Stimulated activated CD4-positive, alpha-beta T cell treated with anti-CD3 and anti-CD28 coated beads, TNF-alpha, amount 100 ng/mL, for 4 hours (primary cell): ENCODE results near the gene TMEM109.

Experiments
- DNase-seq, 3 experiments: peaks; one replicate each; pipeline ENCODE4 v3.0.0-alpha.2; 2020; ENCODE audit warnings: low read depth in 3 of 3

The TMEM109 gene

DNA sequence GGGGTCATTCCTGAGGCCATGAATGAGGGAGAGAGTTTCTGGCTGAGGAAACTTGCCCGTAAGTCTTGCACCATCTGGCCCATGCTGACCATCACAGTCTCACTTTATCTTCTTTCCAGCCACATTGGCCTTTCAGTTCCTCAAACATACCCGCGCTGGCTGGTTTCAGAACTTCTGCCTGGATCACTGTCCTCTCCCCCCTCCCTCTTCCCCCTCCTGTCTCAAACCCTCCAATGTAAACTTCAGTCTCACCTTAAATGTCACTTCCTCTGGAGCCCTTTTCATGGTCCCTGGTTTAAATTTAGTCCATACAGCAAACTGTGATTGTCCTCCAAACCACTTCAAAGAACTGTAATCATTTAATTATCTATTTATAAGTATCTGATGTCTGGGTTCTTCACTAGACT lies 3.7 kb upstream of the TMEM109 start:
- DNase-seq = no peak

DNA sequence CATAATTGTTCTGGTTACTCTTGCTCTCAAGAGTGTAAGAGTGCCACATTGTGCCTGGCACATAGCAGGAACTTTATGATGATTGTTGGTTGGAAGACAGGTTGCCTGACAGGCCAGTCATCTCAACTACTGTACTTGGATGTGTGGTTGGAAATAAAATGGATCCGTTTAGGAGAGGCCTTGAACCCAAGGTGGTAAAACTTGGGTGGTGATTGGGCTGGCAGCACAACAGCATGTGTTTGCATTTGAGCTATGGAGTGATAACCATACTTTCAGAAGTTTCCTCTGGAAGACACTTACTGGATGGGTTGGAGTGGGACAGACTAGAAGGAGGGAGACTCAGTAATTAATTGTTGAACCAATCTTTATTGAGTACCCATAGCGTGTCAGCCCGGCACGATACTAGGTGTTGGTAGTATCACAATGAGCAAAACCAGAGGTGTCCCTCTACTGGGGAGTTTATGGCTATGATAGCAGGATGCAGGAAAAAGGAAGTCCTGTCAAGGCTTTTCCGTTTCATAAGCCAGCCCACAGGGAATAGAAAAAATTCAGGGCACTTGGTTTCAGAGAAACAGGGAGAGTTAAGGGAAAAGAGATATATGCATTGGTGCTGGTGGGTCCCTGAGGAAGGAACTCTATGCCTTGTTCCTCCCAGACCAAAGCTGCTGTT lies 3.1 kb upstream of the TMEM109 start:
- no peak for DNase-seq

DNA sequence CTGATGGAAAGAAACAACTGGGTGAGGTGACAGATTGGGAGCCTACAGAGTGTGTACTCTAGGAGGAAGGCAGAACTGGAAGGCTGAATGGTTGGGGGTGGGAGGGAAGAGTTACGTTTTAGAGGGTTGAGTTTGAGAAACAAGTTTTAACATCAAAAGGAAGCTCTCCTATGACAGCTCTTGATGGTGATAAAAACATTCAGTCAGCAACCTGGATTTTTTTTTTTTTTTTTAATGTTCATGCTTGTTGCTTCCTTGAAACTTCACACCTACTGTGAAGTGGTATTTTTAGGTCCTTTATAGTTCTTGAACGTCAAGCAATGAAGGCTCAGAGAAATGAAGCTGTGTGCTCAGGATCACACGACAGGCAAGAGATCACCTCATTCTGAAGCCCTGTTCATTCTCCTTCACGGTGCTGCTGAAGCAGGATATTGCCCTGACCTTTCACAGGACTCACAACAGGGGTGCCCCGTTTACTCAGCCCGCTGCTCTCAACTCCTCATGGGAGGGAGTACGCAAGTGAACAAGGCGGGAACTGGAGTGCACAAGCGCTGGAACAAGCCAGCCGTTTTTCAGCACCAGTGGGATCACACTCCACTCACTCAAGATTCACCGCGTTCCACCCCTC lies 1.6 kb upstream of the TMEM109 start:
- no peak for DNase-seq

DNA sequence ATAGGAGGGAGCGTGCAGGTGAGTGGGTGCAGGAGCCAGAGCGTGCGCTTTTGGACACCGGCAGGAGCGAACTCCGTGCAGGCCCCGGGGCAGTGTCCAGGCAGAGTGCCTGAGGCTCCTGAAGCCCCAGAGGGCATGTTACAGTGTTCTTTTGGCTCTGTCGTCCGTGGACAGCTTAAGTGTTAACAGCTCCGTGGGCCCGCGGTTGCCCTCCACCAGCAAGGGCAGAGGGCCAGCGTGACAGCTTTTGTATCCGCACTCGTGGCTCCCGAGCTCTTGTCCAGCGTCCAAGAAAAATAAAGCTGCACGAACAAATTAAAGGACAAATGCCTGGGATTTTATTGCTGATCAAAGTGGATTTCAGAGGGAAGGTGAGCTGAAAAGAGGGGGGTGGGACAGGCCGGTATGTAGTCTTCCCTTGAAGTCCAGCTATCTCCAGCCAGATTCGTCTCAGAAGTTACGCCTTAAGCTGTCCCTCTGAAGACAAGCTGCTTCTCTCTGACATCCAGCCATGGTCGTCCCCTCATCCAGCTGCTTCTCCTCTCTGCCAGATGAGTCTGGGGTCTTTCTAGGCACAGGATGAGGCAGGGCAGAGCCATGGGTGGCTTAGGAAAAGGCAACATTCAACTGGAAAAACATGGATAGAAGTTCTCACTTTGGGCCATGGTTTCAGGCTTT lies 968 bp upstream of the TMEM109 start:
- DNase-seq = no peak

DNA sequence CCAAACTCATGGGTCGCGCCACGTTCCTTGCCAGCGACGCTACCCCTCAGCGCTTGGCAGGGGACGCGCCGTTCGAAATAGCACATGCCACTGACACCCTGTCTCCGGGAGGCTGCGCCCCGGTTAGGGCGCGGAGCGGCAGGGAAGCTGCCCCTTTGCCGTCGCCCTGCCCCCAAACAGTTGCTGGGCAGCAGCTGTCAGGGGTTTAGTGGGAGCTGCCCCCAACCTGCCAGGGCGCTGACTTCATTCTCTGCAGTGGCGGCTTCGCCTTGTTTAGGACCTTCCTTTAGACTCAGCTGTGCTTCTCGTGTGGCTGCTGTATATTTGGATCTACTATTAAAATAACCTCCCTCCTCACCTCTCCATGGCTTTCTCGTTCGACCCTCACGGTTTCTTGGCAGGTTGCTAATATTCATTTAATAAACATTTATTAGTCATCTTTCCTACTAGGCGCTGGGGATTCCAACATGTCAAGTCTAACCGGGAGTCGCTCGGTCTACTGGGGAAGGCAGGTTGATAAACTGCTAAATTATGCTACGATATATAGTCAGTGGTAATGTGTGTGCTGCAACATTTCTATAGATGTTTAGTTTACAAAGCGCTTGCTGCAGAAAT lies 782 bp downstream of the TMEM109 start:
- peak in 1 of 3 experiments; percentile 27 for DNase-seq

DNA sequence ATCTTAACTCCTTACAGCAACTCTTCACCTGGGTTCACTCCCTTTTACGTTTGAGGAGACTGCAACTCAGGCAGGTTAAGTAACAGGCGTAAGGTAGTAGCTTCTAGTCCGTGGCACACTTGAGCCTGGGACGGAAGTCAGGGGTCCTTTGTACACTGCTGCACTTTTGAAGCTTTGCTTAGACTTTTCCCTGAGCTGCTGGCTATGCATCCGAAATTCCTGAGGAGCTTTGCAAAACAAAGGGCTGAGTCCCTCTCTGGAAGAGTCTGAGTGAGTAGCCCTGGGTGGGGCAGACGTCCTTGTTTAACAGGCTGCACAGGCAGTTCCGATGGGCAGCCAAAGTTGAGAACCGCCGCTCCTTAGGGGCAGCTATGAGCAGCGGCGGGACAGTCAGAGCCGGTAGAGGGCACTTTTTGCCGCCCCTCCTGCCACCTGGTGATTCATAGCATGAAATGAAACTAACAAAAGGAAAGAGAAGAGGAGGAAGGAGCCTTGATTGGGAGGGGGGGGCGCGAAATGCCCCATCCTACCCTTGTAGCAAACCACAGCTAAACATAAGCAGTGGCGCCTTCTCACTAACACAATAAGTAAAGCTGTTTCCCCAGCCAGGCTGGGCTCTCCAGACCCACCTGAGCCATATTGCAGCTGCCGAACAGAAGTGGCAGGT lies 1.4 kb downstream of the TMEM109 start:
- DNase-seq = peak in 2 of 3 experiments; percentile 55

DNA sequence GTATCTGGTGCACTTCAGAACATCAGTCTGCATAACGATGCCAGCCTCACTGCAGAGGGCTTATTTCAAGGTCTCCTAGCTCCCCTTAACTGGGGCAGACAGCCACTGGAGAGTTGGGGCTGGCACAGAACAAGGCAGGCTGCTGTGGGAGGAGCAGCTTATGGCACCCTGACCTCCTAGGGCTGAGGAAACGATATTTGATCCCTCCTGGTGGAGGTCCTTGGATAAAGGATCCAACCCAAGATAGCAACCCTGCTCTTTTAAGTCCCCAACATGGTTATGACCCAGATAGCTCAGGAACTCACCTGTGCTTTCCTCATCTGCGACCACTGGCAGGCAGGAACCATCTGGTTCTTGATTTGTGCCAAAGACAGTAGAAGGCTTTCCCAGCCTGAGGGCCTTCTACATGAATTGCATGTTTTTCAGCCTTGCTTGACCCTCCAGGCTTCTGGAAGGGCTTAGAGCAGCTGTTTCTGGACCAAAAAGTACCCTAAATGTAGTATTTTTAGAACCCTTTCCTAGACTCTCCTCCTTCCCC lies 2.8 kb downstream of the TMEM109 start:
- DNase-seq = no peak

DNA sequence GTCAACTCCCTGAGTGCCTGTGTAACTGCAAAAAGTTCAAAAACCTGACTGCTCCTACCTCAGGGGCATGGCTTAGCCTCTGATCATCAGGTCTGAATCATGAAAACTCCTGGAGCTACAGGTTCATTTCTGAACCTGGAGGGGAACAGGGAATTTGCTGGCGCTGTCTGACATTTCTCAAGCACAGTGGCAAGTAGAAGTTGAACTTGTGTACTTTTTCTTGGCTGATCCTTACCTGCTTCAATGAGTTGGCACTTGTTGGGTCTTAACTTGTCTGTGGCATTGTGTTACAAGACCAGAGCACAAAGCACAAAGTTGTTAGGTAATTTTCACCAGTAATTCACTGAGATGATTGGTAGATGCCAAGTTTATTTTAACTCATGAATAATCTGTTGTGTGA lies 3.3 kb downstream of the TMEM109 start:
- no peak for DNase-seq

DNA sequence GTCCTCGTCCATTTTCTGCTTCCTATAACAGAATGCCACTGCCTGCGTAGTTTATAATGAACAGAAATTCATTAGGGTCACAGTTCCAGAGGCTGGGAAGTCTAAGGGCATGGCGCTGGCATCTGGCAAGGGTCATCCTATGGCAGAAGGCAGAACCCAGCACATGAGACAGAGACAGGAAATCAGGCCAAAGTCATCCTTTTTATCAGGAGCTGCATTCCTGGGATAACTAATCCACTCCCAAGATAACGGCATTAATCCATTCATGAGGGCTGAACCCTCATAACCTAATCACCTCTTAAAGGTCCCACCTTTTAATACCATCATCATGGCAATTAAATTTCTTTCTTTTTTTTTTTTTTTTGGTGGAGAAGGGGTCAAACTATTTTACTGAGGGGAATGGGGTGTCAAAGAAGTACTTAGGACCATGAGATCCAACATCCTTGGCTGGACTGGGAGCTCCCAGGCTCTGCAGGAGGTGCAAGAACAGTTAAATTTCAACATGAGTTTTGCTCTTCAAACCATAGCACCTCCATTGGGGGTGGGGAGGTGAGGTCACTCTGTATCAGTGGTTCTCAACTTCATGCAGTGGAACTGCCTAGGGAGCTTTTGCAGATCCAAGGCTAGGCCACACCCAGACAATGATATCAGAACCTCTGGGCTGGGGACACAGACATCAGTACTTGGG lies 4.4 kb downstream of the TMEM109 start:
- no peak for DNase-seq

DNA sequence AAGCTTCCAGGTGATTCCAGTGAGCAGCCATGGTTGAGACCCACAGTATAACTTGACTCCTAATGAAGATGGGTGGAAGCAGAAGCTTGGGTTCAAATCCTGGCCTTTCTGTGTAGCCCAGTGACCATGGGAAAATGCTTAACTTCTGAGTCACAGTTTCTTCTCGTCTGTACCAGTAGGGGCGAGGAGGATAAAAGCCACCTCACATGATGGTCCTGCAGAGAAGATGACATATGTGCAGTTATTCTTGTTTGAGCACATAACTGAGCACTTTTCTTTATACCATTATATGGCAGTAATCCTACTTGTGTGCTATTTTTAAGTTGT lies 4.9 kb downstream of the TMEM109 start:
- no peak for DNase-seq

DNA sequence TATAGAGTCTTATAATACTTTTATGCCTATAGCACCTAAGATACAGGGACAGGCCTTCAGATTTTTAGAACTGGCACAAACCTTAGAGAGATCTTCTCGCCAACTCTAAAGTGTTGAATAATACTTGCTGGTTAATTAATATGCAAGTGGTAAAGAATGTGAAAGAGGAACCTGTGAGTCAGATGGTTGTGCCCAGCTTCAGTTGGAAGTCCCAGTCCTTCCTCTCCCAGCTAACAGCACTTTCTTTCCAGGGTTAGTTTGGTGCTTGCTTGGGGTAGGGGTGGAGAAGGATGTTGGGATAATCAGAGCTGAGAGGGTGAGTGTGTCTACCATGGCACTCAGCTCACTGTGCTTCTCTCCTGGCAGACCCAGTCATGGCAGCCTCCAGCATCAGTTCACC lies 5.4 kb downstream of the TMEM109 start:
- no peak for DNase-seq

DNA sequence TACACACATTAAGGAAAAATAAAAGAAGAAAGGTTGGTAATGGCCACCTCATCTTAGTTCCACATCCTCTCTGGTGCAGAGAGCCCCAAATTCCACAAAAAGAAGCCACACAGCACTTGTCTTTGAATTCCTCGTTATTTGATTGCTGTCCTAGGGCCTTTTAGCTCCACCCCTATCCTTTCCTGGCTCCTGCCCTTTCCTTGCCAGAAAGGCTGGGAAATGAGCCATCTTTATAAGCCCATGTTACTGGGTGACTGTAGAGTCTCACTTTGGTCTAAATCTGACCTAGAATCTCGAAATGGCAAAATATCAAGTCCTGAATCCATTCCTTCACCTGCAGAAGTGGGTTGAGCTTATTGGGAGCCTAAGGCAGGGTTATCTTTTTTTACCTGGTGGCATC lies 6.0 kb downstream of the TMEM109 start:
- DNase-seq = no peak

DNA sequence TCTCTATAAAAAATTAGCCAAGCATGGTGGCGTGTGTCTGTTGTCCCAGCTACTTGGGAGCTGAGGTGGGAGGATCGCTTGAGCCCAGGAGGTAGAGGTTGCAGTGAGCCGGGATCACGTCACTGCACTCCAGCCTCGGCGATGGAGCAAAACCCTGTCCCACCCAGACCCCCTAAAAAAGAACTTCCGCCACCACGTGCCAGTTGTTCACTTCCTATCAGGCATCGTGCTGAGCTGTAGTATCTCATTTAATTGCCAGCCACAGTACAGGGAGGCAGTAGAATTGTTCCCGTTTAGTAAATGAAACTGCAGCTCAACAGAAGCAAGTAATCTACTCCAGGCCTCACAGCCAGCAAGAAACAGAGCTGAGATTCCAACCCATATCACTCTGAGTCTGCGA lies 7.3 kb downstream of the TMEM109 start:
- no peak for DNase-seq

DNA sequence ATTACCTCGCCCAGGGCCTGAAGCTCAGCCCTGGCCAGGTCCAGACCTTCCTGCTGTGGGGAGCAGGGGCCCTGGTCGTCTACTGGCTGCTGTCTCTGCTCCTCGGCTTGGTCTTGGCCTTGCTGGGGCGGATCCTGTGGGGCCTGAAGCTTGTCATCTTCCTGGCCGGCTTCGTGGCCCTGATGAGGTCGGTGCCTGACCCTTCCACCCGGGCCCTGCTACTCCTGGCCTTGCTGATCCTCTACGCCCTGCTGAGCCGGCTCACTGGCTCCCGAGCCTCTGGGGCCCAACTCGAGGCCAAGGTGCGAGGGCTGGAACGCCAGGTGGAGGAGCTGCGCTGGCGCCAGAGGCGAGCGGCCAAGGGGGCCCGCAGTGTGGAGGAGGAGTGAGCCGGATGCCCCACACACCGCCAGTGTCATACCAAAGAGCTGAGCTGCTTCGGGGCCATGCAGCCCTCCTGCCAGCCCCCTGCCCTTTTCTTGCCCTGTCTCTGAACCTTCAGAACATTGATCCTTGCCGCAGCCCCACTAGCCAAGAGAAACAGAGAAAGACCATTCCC lies 7.9 kb downstream of the TMEM109 start:
- no peak for DNase-seq

DNA sequence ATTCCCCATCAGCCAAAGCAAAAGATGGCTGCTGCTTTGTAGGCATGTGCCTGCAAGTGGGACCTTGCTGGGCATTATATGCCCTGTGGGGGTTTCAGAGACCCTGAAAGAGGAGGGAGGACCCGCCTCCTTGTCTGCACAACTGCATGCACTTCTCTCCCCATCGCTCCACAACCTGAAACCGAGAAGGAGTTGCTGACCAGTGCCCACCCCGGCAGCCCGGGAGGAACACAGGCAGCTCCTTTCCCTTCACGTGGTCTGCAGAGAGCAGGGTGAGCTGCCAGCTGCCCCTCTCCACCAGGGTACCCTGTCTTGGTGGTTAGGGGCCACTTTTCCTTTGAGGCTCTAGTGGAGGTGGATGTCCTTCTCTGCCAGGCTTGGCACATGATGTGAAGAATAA lies 8.9 kb downstream of the TMEM109 start:
- DNase-seq = no peak

DNA sequence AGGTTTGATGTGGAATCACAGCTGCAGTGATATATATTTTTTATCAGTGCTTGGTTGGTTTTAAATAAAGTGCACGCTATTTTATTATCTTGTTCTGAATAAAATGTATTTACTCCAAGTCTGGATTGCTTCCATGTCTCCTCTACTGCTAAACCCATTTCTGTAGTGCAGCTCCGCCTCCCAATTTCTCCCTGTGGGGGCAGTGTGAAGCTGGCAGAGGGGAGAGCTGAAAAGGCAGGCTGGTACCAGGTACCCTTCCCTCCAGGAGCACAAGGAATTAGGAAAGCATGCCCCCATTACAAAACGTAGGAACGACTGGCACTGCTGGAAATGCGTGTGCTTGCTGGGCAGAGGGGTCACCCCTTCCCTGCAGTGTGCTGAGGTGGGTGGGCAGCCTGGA lies 9.4 kb downstream of the TMEM109 start:
- DNase-seq = no peak

DNA sequence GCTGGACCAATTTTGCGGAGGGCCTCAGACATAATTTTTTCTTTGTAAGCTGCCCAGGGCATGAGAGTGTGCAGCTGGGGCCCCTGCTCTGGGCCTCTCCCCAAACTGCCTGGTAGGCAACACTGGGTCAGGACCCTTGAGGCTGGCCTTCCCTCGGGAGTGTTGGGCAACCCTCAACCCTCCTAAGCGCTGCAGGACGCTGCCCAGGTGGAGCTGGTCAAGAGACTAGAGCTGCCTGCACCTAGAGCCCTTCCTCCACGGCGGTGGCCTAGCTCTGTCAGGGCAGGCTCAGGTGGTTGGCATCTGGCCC lies 9.8 kb downstream of the TMEM109 start:
- DNase-seq = no peak

DNA sequence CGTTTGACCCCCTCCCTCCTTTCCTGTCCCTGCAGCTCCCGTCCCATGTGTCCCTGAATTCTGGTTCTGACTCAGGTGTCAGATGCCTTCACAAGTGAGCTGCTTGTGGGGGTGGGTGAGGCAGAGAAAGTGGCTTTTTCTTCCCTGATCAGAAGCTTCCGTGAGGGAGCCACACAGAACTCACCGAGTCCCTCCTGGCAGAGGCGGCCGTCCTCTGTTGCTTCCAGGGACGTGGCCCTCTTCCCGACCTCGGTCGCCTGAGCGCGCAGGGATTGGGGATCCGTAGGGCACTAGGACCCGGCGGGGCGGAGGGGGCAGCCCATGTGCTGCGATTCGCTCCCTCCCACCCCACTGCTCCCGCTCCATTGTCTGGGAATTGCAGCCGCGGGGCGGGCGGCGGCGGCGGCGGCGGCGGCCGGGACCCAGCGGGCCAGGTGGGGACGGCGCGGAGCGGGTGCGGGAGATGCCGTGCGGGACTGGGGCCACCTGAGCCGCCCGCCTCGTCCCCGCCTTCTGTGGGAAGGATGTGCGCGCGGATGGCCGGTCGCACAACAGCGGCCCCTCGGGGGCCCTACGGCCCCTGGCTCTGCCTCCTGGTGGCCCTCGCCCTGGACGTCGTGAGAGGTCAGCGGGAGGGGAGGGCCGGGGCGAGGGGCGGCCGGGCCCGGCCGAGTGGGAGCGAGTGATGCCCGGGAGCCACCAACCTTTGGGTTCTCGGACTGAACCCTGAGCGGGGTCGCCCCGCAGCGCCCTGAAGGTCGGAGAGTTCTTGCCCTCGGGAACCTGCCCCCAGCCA lies 10.3 kb downstream of the TMEM109 start, which contains the start of gene TMEM132A:
Gene TMEM132A, plus strand, starts transcription at position 351 of the 796 bp plus-strand sequence. Its CDS starts 174 bp downstream, at position 525.
- no peak for DNase-seq

DNA sequence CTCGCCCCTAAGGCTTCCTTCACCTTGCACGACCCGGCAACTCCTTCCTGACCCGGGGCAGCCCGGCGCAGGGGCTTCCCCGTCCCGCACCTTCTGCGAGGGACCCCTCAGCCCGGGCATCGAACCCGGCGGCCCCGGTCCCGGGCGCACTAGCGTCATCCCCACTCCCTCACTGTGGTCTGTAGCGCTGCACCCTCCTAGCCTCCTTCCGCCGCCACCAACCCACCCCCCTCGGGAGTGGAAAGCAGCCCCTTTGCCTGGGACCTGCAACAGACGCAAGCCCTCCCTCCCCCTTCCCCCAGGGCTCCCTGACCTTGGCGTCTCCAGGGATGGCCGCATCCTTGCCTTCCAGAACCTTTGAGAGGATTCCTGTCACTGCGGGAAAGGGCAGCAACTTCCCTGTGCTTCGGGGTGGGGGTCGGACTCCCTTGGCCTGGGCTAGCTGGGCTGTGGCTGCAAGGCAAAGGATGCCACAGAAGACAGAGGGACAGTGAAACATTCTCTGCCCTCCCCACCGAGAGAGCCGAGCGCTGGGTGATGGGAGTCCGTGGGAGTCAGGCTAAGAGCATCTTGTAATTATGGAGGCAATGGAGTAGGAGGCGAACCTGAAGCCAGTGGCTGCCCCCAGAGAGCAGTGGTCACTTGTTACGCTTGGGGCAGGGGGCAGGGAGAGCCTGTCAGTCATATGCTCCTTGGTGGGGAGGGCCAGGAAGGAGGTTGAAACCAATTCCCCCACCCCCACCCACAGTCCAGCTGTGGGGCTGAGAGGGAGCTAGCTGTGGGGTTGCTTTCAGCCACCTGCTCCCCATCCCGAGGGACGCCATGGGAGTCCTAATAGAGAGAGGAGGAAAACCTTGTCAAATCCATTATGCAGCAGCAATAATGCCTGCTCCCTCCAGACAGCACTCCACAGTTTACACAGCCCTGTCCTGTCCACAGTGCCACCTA lies 11.2 kb downstream of the TMEM109 start:
- no peak for DNase-seq
